Measurements from ENCODE around the gene MME.

GRCh38 chr3:155135003-155135402 is 54.9 kb downstream of the MME start:
- no peak for TF ChIP-seq CTCF (conservative IDR thresholded peaks at IDR 0.05; ENCODE audit: low read length)
- TF ChIP-seq EZH2phosphoT487 (IDR thresholded peaks at IDR 0.05; ENCODE audit: borderline replicate concordance, low read depth, low read length) = no peak
